PC-9 (cell line): Measurements from ENCODE around the gene GOLIM4. TPM values are rescaled to one million over a fixed set of nuclear protein-coding genes. Genes with fewer than 3 reads are reported as not detected.

Experiments
- BruUV-seq: library from RNA; stranded (reverse); fragments of 400-500 nt; replicated peaks from 2 replicates; lab custom pipeline; 2021; lab: Mats Ljungman, UMichigan
- CTCF ChIA-PET: fragments of 300-600 bp; sonication (Branson Sonifier 250); formaldehyde crosslinking; loops from one replicate; lab custom pipeline; 2022; ENCODE audit warnings: antibody characterized with exemption; lab: Charles Lee
- POLR2A ChIA-PET: fragments of 300-600 bp; sonication (Branson Sonifier 250); formaldehyde crosslinking; loops from one replicate; lab custom pipeline; 2022; ENCODE audit warnings: antibody characterized with exemption; ENCODE audit not compliant: unreplicated experiment; lab: Charles Lee
- DNase-seq, 2 experiments: peaks; one replicate each; pipeline versions ENCODE4 v3.0.0 to v3.0.0-alpha.2; 2015 to 2022; ENCODE audit warnings: mixed read lengths in 1 of 2
- H2AFZ ChIP-seq: fragments of 200-600 bp; sonication (generic); 2 replicates; pipeline ENCODE4 v1.8.1; 2017; ENCODE audit warnings: antibody characterized with exemption
- H3F3A ChIP-seq: fragments of 200-600 bp; sonication (generic); 2 replicates; pipeline ENCODE4 v1.8.1; 2017; ENCODE audit warnings: antibody characterized with exemption, mild to moderate bottlenecking, low read depth; ENCODE audit not compliant: insufficient read depth
- H3K27ac ChIP-seq: fragments of 200-600 bp; sonication (generic); 2 replicates; pipeline ENCODE4 v1.6.1; 2016; ENCODE audit warnings: mixed run types
- H3K27me3 ChIP-seq: fragments of 200-600 bp; sonication (generic); 2 replicates; pipeline ENCODE4 v1.6.1; 2016; ENCODE audit warnings: low read depth, mixed run types; ENCODE audit not compliant: insufficient read depth
- H3K36me3 ChIP-seq: fragments of 200-600 bp; sonication (generic); 2 replicates; pipeline ENCODE4 v1.6.1; 2016; ENCODE audit warnings: low read depth, mixed run types
- H3K4me1 ChIP-seq: fragments of 200-600 bp; sonication (generic); replicated peaks from 2 replicates; pipeline ENCODE4 v1.6.1; 2016; ENCODE audit warnings: mixed run types; ENCODE audit not compliant: insufficient read depth
- H3K4me2 ChIP-seq: fragments of 200-600 bp; sonication (generic); 2 replicates; pipeline ENCODE4 v1.6.1; 2017; ENCODE audit warnings: mixed run types
- H3K4me3 ChIP-seq: fragments of 200-600 bp; sonication (generic); 2 replicates; pipeline ENCODE4 v1.6.1; 2016; ENCODE audit warnings: mixed run types
- H3K79me2 ChIP-seq: fragments of 200-600 bp; sonication (generic); 2 replicates; pipeline ENCODE4 v1.6.1; 2017; ENCODE audit warnings: low read depth, mixed run types
- H3K9me2 ChIP-seq: fragments of 200-600 bp; sonication (generic); 2 replicates; pipeline ENCODE4 v1.8.1; 2017; ENCODE audit warnings: mild to moderate bottlenecking; ENCODE audit not compliant: insufficient read depth
- H3K9me3 ChIP-seq: fragments of 200-600 bp; sonication (generic); 2 replicates; pipeline ENCODE4 v1.8.1; 2016; ENCODE audit warnings: low read depth; ENCODE audit not compliant: insufficient read depth
- H4K20me1 ChIP-seq: fragments of 200-600 bp; sonication (generic); 2 replicates; pipeline ENCODE4 v1.8.1; 2017; ENCODE audit not compliant: insufficient read depth
- EZH2 ChIP-seq: fragments of 200-600 bp; sonication (generic); IDR thresholded peaks from 2 replicates; pipeline ENCODE4 v1.8.0; 2017; ENCODE audit warnings: antibody characterized with exemption, low read depth
- intact Hi-C: fragments of 100-400 bp; cut with micrococcal nuclease; formaldehyde crosslinking; loops from one replicate; pipeline ENCODE4 v1.10.0; 2022; ENCODE audit not compliant: unreplicated experiment
- total RNA-seq: library from RNA; stranded (reverse); gene quantifications from 2 replicates; pipeline ENCODE4 v1.2.3, GENCODE V29; 2021
- TF ChIP-seq, protein P1 (sequence below): fragments of 200-600 bp; sonication (generic); conservative IDR thresholded peaks from 2 replicates; pipeline ENCODE4 v1.6.1; 2017; ENCODE audit warnings: mixed run types, antibody characterized with exemption, mild to moderate bottlenecking, moderate library complexity

Gene GOLIM4
- total RNA-seq, 1 experiment from 2014 or later = 17.5 TPM

DNA sequence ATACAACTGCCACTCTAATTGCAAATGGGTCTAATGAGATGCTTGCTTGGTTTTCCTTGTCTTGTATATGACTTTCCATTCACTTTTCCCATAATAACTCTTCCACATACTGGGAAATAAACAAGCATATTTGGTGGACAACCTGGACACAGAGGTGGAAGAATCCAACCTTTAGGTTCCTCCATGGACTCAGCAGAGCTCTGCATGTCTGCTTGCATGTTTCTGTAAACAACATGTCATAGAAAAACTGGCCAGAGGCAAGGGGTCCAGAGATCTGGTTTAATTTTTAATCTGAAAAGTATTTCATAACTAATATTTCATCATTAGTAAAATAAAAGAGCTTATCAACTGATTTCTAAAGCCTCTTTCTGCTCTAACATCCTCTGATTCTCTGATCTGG, 30.2 kb downstream of the GOLIM4 start:
- Histone ChIP-seq H3K4me2 (no peak overlapping the region), H3K79me2 (no peaks in the 10 kb centered on the region)
- POLR2A ChIA-PET = interaction anchor here (0.6 to 0.7 kb wide), 3 partner anchors 51 to 1149 kb away, joined by 3 to 5 read pairs (median 4); no protein-coding TSS in a partner anchor

DNA sequence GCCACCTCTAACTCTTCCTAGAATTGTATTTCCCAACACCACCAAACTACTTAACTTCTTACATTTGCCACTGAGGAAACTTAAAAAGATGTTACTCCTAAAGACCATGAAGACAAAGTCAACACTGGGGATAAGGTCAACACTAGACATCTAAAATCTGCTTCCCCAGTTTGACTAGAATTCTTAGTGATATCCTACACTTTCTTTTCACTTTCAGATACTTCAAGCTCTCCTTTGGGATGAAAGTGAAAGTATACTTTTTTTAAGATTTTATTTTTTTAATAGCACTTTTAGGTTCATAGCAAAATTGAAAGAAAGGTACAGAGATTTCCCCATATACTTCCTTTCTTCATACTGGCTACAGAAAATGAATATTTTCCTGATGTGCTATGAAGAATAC, 32.6 kb downstream of the GOLIM4 start:
- intact Hi-C loops = no loop called here
- CTCF ChIA-PET = no interaction called here
- no TSS peak for BruUV-seq

More for the DNA sequence above, 30.2 kb downstream of the GOLIM4 start:
- no peaks in the 10 kb centered on the region for H3K9me2 ChIP-seq
- no peak for DNase-seq
- H3K27me3 ChIP-seq = no peaks in the 10 kb centered on the region
- intact Hi-C loops = no loop called here
- no peaks in the 10 kb centered on the region for H3F3A ChIP-seq
- no peak overlapping the region for H3K4me3 ChIP-seq
- H3K27ac ChIP-seq = no peak overlapping the region
- BruUV-seq = no TSS peak
- H4K20me1 ChIP-seq = no peaks in the 10 kb centered on the region
- H3K4me1 ChIP-seq = no peaks in the 10 kb centered on the region
- TF ChIP-seq, protein P1, sequence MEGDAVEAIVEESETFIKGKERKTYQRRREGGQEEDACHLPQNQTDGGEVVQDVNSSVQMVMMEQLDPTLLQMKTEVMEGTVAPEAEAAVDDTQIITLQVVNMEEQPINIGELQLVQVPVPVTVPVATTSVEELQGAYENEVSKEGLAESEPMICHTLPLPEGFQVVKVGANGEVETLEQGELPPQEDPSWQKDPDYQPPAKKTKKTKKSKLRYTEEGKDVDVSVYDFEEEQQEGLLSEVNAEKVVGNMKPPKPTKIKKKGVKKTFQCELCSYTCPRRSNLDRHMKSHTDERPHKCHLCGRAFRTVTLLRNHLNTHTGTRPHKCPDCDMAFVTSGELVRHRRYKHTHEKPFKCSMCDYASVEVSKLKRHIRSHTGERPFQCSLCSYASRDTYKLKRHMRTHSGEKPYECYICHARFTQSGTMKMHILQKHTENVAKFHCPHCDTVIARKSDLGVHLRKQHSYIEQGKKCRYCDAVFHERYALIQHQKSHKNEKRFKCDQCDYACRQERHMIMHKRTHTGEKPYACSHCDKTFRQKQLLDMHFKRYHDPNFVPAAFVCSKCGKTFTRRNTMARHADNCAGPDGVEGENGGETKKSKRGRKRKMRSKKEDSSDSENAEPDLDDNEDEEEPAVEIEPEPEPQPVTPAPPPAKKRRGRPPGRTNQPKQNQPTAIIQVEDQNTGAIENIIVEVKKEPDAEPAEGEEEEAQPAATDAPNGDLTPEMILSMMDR = no peak
- TF ChIP-seq EZH2 = no peak
- H3K36me3 ChIP-seq = no peaks in the 10 kb centered on the region
- H3K9me3 ChIP-seq = no peaks in the 10 kb centered on the region
- H2AFZ ChIP-seq = no peak overlapping the region
- CTCF ChIA-PET = no interaction called here

DNA sequence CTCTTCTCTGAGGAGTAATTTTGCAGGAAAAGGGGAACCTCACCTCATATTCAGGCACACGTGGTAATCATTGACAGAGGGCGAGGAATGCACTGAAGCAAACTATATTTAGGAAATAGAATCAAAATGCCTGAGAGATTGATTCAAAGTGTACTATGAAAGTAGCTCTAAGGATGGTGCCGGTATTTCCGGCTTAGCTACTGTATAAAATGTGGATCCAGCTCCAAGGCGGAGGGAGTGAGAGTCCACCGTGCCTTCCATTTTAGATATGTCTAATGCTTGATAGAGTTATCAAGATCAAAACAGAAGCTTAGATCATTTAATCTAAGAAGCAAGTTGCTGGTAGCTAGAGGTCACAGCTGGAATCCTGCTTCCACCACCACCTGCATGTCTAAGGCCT, 33.0 kb downstream of the GOLIM4 start:
- POLR2A ChIA-PET = interaction anchor here (0.6 kb wide), 1 partner anchor 149 kb away, joined by 3 read pairs; no protein-coding TSS in a partner anchor
- Histone ChIP-seq H4K20me1 (no peaks in the 10 kb centered on the region), H3K79me2 (no peaks in the 10 kb centered on the region), H2AFZ (no peak overlapping the region), H3K27ac (no peak overlapping the region), H3K9me3 (no peaks in the 10 kb centered on the region), H3K4me3 (no peak overlapping the region), H3K36me3 (no peaks in the 10 kb centered on the region), H3K9me2 (no peaks in the 10 kb centered on the region), H3K4me1 (no peaks in the 10 kb centered on the region), H3K27me3 (no peaks in the 10 kb centered on the region), H3K4me2 (no peak overlapping the region), H3F3A (no peaks in the 10 kb centered on the region)
- intact Hi-C loops = no loop called here
- no TSS peak for BruUV-seq
- TF ChIP-seq, protein P1 = no peak
- no peak for TF ChIP-seq EZH2
- no peak for DNase-seq
- CTCF ChIA-PET = interaction anchor here (0.6 kb wide), 1 partner anchor 26 kb away, joined by 4 read pairs; no protein-coding TSS in a partner anchor

More for the DNA sequence above, 32.6 kb downstream of the GOLIM4 start:
- Histone ChIP-seq H3K9me3 (no peaks in the 10 kb centered on the region), H3K36me3 (no peaks in the 10 kb centered on the region), H3K4me3 (no peak overlapping the region), H3K4me2 (no peak overlapping the region), H4K20me1 (no peaks in the 10 kb centered on the region), H3K9me2 (no peaks in the 10 kb centered on the region), H2AFZ (no peak overlapping the region), H3F3A (no peaks in the 10 kb centered on the region), H3K4me1 (no peaks in the 10 kb centered on the region), H3K79me2 (no peaks in the 10 kb centered on the region), H3K27me3 (no peaks in the 10 kb centered on the region), H3K27ac (no peak overlapping the region)
- DNase-seq = no peak
- POLR2A ChIA-PET = interaction anchor here (0.6 kb wide), 1 partner anchor 148 kb away, joined by 3 read pairs; no protein-coding TSS in a partner anchor
- TF ChIP-seq, protein P1 = no peak
- TF ChIP-seq EZH2 = no peak
